Upper lobe of left lung (tissue), 6 donors: ENCODE measurements around the gene MIA3. TPM values are rescaled to one million over a fixed set of nuclear protein-coding genes. Genes with fewer than 3 reads are reported as not detected.

ENCODE experiments used
- ATAC-seq, 2 donors: fragments of 200-7000 bp; cut with Tn5 transposase; one replicate each; pipeline ENCODE4 v1.9.1; 2022; ENCODE audit warnings: mild to moderate bottlenecking in 2 of 2, moderate library complexity in 2 of 2; ENCODE audit not compliant: low FRiP score in 2 of 2
- DNase-seq, 2 donors: peaks; one replicate each; pipeline ENCODE4 v3.0.0-alpha.2; 2019 to 2020
- H3K27ac ChIP-seq, 4 donors: fragments of 200-600 bp; sonication (generic); one replicate each; pipeline ENCODE4 v1.5.1; 2016 to 2019
- H3K27me3 ChIP-seq, 4 donors: fragments of 200-600 bp; sonication (generic); one replicate each; pipeline ENCODE4 v1.5.1; 2017 to 2019
- H3K36me3 ChIP-seq, 4 donors: fragments of 200-600 bp; sonication (generic); one replicate each; pipeline ENCODE4 v1.5.1; 2016 to 2019
- H3K4me1 ChIP-seq, 4 donors: fragments of 200-600 bp; sonication (generic); one replicate each; pipeline ENCODE4 v1.5.1; 2018 to 2019
- H3K4me3 ChIP-seq, 4 donors: fragments of 200-600 bp; sonication (generic); one replicate each; pipeline ENCODE4 v1.5.1; 2017 to 2019; ENCODE audit warnings: mild to moderate bottlenecking in 2 of 4, moderate library complexity in 1 of 4
- H3K9me3 ChIP-seq, 4 donors: fragments of 200-600 bp; sonication (generic); one replicate each; pipeline ENCODE4 v1.5.1; 2018 to 2019
- EP300 ChIP-seq, 4 donors: sonication (generic); formaldehyde crosslinking; IDR thresholded peaks; one replicate each; pipeline ENCODE4 v1.5.1; 2017; ENCODE audit warnings: antibody characterized with exemption in 4 of 4, control low read depth in 2 of 4
- POLR2A ChIP-seq, 4 donors: fragments of 450-650 bp; IDR thresholded peaks; one replicate each; pipeline ENCODE4 v1.5.1; 2016 to 2017; ENCODE audit warnings: antibody characterized with exemption in 4 of 4, mild to moderate bottlenecking in 2 of 4
- POLR2AphosphoS5 ChIP-seq, 2 donors: sonication (generic); formaldehyde crosslinking; IDR thresholded peaks; one replicate each; pipeline ENCODE4 v1.5.1; 2017; ENCODE audit warnings: antibody characterized with exemption in 2 of 2
- WGBS, 2 donors: methylation state at CpG; one replicate each; pipeline ENCODE4 v1.1.5; 2017 to 2018; 5-methylcytosine and 5-hydroxymethylcytosine counted together
- total RNA-seq, 6 donors: library from RNA; depleted of rRNA in 4 of 6; stranded (reverse); fragments of >200 nt in 4 of 6; gene quantifications; one replicate each; pipeline versions ENCODE4 v1.1.0 to v1.2.1, GENCODE V29; 2016 to 2021
- TF ChIP-seq, protein P1 (sequence below), 6 experiments: fragments of 450-650 bp in 4 of 6; fragments of 200-600 bp in 2 of 6; sonication (generic) in 2 of 6; IDR thresholded peaks; one replicate each; pipeline ENCODE4 v1.5.1; 2016 to 2019; ENCODE audit warnings: antibody characterized with exemption in 6 of 6
- donor health status: DM: no; HTN: no; CAD: no; lungs with moderate emphysema.
- donor health status: DM: no; HTN: yes; CAD: no; lungs with severe emphysema.

Gene MIA3
- total RNA-seq, 6 donors from 2014 or later, result 29.6 to 76.0 (median 58.2) TPM

GRCh38 chr1:222643938-222644635 lies 26.2 kb downstream of the MIA3 start:
- H3K27me3 ChIP-seq, result no peaks in the 10 kb centered on the region
- H3K4me1 ChIP-seq, result peaks cover 13 to 16% (median 15%) of the 10 kb centered on the region in 4 donors
- peak; percentile 100 for ATAC-seq
- H3K9me3 ChIP-seq, result no peaks in the 10 kb centered on the region
- peak overlapping the region; percentile 69 to 95 (median 78) for H3K4me3 ChIP-seq
- peak; percentile 99 to 100 for DNase-seq
- peaks cover 0 to 25% (median 2%) of the 10 kb centered on the region in 4 donors for H3K36me3 ChIP-seq
- WGBS, 2 donors, result 0% methylated on average over 25 to 38 of the region's 42 CpGs
- H3K27ac ChIP-seq, result peak overlapping the region; percentile 94 to 99 (median 96)
- peak; percentile 93 to 96 for TF ChIP-seq POLR2AphosphoS5 (IDR thresholded peaks at IDR 0.05)
- TF ChIP-seq, protein P1, sequence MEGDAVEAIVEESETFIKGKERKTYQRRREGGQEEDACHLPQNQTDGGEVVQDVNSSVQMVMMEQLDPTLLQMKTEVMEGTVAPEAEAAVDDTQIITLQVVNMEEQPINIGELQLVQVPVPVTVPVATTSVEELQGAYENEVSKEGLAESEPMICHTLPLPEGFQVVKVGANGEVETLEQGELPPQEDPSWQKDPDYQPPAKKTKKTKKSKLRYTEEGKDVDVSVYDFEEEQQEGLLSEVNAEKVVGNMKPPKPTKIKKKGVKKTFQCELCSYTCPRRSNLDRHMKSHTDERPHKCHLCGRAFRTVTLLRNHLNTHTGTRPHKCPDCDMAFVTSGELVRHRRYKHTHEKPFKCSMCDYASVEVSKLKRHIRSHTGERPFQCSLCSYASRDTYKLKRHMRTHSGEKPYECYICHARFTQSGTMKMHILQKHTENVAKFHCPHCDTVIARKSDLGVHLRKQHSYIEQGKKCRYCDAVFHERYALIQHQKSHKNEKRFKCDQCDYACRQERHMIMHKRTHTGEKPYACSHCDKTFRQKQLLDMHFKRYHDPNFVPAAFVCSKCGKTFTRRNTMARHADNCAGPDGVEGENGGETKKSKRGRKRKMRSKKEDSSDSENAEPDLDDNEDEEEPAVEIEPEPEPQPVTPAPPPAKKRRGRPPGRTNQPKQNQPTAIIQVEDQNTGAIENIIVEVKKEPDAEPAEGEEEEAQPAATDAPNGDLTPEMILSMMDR (IDR thresholded peaks at IDR 0.05), result peak in 2 of 6 experiments; percentile 9 to 26
- peak in 1 of 4 donors; percentile 83 for TF ChIP-seq EP300 (IDR thresholded peaks at IDR 0.05)
- peak; percentile 38 to 91 (median 88) for TF ChIP-seq POLR2A (IDR thresholded peaks at IDR 0.05)

- Histone ChIP-seq H3K4me3 (peak overlapping the region; percentile 69 to 95 (median 78)), H3K27me3 (no peaks in the 10 kb centered on the region), H3K4me1 (peaks cover 13 to 16% (median 15%) of the 10 kb centered on the region in 4 donors), H3K36me3 (peaks cover 0 to 25% (median 4%) of the 10 kb centered on the region in 4 donors), H3K27ac (peak overlapping the region; percentile 94 to 99 (median 96)), H3K9me3 (no peaks in the 10 kb centered on the region)
- DNase-seq (no peak), ATAC-seq (peak in 1 of 2 donors; percentile 23)
- TF ChIP-seq, protein P1 (IDR thresholded peaks at IDR 0.05), result no peak
- TF ChIP-seq EP300 (IDR thresholded peaks at IDR 0.05), result no peak
- TF ChIP-seq POLR2AphosphoS5 (IDR thresholded peaks at IDR 0.05), result no peak
- no peak for TF ChIP-seq POLR2A (IDR thresholded peaks at IDR 0.05)
- 3 to 4% methylated on average over 5 of the region's 5 CpGs for WGBS, 2 donors
Measured at GRCh38 chr1:222644636-222644980, 26.7 kb downstream of the MIA3 start.

DNA sequence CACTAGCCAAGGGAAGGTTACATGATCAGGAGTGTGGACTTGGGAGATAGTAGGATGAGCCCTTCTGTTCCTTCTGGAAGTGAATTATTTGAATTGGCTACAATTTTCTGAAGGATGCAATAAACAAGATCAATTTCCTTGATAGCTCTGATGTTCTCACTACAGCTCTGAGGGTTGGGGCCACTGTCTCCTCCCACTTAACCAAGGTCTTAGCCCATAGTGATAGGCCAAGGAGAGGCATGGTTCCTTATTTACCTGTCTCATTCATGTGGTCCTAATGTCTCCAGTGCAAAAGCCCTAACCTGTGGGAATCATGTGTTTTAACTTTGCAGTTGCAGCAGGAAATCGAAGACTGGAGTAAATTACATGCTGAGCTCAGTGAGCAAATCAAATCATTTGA lies 34.8 kb downstream of the MIA3 start:
- Histone ChIP-seq H3K9me3 (no peaks in the 10 kb centered on the region), H3K4me1 (peaks cover 0 to 13% (median 8%) of the 10 kb centered on the region in 4 donors), H3K27ac (no peak overlapping the region), H3K36me3 (peaks cover 30 to 80% (median 49%) of the 10 kb centered on the region in 4 donors), H3K27me3 (no peaks in the 10 kb centered on the region), H3K4me3 (no peak overlapping the region)
- whole genome bisulfite sequencing, 2 donors, result 95 to 96% methylated on average over 1 of the region's 1 CpG
- DNase-seq, result no peak
- TF ChIP-seq, protein P1 (IDR thresholded peaks at IDR 0.05), result no peak
- TF ChIP-seq POLR2AphosphoS5 (IDR thresholded peaks at IDR 0.05), result no peak
- no peak for TF ChIP-seq POLR2A (IDR thresholded peaks at IDR 0.05)
- TF ChIP-seq EP300 (IDR thresholded peaks at IDR 0.05), result no peak
- no peak for ATAC-seq

DNA sequence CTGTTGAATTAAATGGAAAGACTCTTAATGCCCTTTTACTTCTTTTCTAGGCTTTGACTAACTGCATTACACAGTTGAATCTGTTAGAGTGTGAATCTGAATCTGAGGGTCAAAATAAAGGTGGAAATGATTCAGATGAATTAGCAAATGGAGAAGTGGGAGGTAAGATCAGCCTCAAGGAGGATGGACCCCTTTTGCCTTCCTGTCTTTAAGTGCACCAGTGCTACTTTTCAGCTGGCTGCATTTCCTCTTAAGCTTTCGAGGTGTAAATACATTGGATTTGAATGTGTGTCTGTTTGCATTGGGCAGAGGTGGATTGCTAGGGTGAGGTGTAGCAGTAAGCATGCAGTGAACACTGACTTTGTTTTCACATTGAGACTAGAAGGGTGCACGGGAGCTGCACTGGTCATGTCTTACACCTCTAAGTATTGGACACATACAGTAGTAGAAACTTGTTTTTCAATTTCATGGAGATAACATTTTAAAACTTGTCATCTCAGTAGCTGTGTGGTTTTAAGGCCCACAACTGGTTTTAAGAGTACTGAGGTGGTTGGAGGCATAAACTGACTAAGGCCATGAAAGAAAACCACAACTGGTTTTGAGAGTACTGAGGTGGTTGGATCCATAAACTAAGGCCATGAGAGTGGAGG lies 35.4 kb downstream of the MIA3 start:
- no peak for ATAC-seq
- Histone ChIP-seq H3K27ac (no peak overlapping the region), H3K9me3 (no peaks in the 10 kb centered on the region), H3K36me3 (peaks cover 30 to 86% (median 51%) of the 10 kb centered on the region in 4 donors), H3K27me3 (no peaks in the 10 kb centered on the region), H3K4me3 (no peak overlapping the region), H3K4me1 (peaks cover 0 to 13% (median 8%) of the 10 kb centered on the region in 4 donors)
- 78 to 80% methylated on average over 2 of the region's 2 CpGs for WGBS, 2 donors
- DNase-seq, result no peak
- TF ChIP-seq EP300 (IDR thresholded peaks at IDR 0.05), result no peak
- no peak for TF ChIP-seq POLR2AphosphoS5 (IDR thresholded peaks at IDR 0.05)
- TF ChIP-seq, protein P1 (IDR thresholded peaks at IDR 0.05), result no peak
- no peak for TF ChIP-seq POLR2A (IDR thresholded peaks at IDR 0.05)
